SK-N-SH (cell line): ENCODE data around the gene CIB4. TPM values are rescaled to one million over a fixed set of nuclear protein-coding genes. Genes with fewer than 3 reads are reported as not detected.

Experiments used
- CTCF ChIA-PET: fragments of 300-600, 350-600 bp; formaldehyde crosslinking; extraction: SDS; loops from one replicate; lab custom pipeline; 2021; lab: Yijun Ruan, JAX
- POLR2A ChIA-PET: fragments of 350-600 bp; sonication (Branson Sonifier 250); formaldehyde crosslinking; extraction: SDS; loops from one replicate; lab custom pipeline; 2020; ENCODE audit warnings: antibody characterized with exemption, inconsistent platforms; lab: Yijun Ruan, JAX
- DNase-seq: peaks from one replicate; pipeline ENCODE4 v3.0.0; 2012
- H2AFZ ChIP-seq: fragments of 200-600 bp; sonication (generic); 2 replicates; pipeline ENCODE4 v1.8.1; 2016; ENCODE audit warnings: antibody characterized with exemption, mild to moderate bottlenecking, low read depth
- H3F3A ChIP-seq: fragments of 200-600 bp; sonication (generic); replicated peaks from 2 replicates; pipeline ENCODE3; 2016; ENCODE audit warnings: antibody characterized with exemption, mild to moderate bottlenecking; ENCODE audit not compliant: insufficient read depth
- H3K27ac ChIP-seq, 2 experiments: fragments of 200-500 bp in 1 of 2; fragments of 200-600 bp in 1 of 2; sonication (Bioruptor generic) in 1 of 2; sonication (generic), shearing (Covaris generic) in 1 of 2; 2 replicates each; pipeline versions ENCODE4 v1.5.1 to v1.6.1; 2014 to 2016; ENCODE audit warnings: low read depth in 2 of 2, inconsistent platforms in 1 of 2, low read length in 1 of 2, mild to moderate bottlenecking in 1 of 2, mixed read lengths in 1 of 2
- H3K27me3 ChIP-seq: fragments of 200-600 bp; sonication (generic), shearing (Covaris generic); 2 replicates; pipeline ENCODE4 v1.6.1; 2016; ENCODE audit warnings: mixed run types; ENCODE audit not compliant: insufficient read depth
- H3K36me3 ChIP-seq, 2 experiments: fragments of 200-500 bp in 1 of 2; fragments of 200-600 bp in 1 of 2; sonication (Bioruptor generic) in 1 of 2; sonication (generic) in 1 of 2; replicated peaks in 1 of 2; 2 replicates each; pipeline versions ENCODE3 to v1.5.1; 2014 to 2016; ENCODE audit warnings: low read length in 1 of 2, mild to moderate bottlenecking in 1 of 2; ENCODE audit not compliant: insufficient read depth in 2 of 2, control insufficient read depth in 1 of 2
- H3K4me1 ChIP-seq, 2 experiments: fragments of 200-500 bp in 1 of 2; fragments of 200-600 bp in 1 of 2; sonication (Bioruptor generic) in 1 of 2; sonication (generic), shearing (Covaris generic) in 1 of 2; 2 replicates each; pipeline versions ENCODE4 v1.5.1 to v1.6.1; 2014 to 2016; ENCODE audit warnings: low read depth in 1 of 2, low read length in 1 of 2, mixed run types in 1 of 2; ENCODE audit not compliant: insufficient read depth in 2 of 2, control insufficient read depth in 1 of 2
- H3K4me2 ChIP-seq: fragments of 200-600 bp; sonication (generic), shearing (Covaris generic); 2 replicates; pipeline ENCODE4 v1.6.1; 2017; ENCODE audit warnings: mixed run types
- H3K4me3 ChIP-seq, 2 experiments: fragments of 200-500 bp in 1 of 2; fragments of 200-600 bp in 1 of 2; sonication (Bioruptor generic) in 1 of 2; sonication (generic), shearing (Covaris generic) in 1 of 2; 2 replicates each; pipeline versions ENCODE4 v1.5.1 to v1.8.1; 2014 to 2016; ENCODE audit warnings: low read depth in 2 of 2, inconsistent platforms in 1 of 2, low read length in 1 of 2, mild to moderate bottlenecking in 1 of 2, mixed read lengths in 1 of 2, moderate library complexity in 1 of 2
- H3K79me2 ChIP-seq: fragments of 200-600 bp; sonication (generic); 2 replicates; pipeline ENCODE4 v1.8.1; 2017; ENCODE audit warnings: mild to moderate bottlenecking; ENCODE audit not compliant: insufficient read depth
- H3K9ac ChIP-seq: fragments of 200-600 bp; sonication (generic); 2 replicates; pipeline ENCODE4 v1.6.1; 2017; ENCODE audit warnings: mixed run types
- H3K9me2 ChIP-seq: fragments of 200-600 bp; sonication (generic); 2 replicates; pipeline ENCODE4 v1.6.1; 2017; ENCODE audit warnings: mixed run types
- H3K9me3 ChIP-seq: fragments of 200-600 bp; sonication (generic); 2 replicates; pipeline ENCODE4 v1.6.1; 2017; ENCODE audit warnings: mixed run types, mild to moderate bottlenecking, moderate library complexity
- H4K20me1 ChIP-seq: fragments of 200-600 bp; sonication (generic); 2 replicates; pipeline ENCODE4 v1.6.1; 2017; ENCODE audit warnings: mild to moderate bottlenecking, mixed run types; ENCODE audit not compliant: insufficient read depth
- CHD2 ChIP-seq: fragments of 150-350 bp; IDR thresholded peaks from 2 replicates; pipeline ENCODE4 v1.6.1; 2018; ENCODE audit warnings: low read length; ENCODE audit not compliant: partially characterized antibody
- CTCF ChIP-seq: fragments of 200-600 bp; sonication (generic); IDR thresholded peaks from 2 replicates; pipeline ENCODE4 v1.6.1; 2017; ENCODE audit warnings: antibody characterized with exemption, mild to moderate bottlenecking, moderate library complexity
- EZH2phosphoT487 ChIP-seq: fragments of 200-600 bp; sonication (generic); IDR thresholded peaks from 2 replicates; pipeline ENCODE4 v1.6.1; 2017; ENCODE audit warnings: low read depth, mixed run types, mild to moderate bottlenecking, antibody characterized with exemption, moderate library complexity, borderline replicate concordance
- FOSL2 ChIP-seq: IDR thresholded peaks from 2 replicates; pipeline ENCODE4 v1.4.0; 2012; ENCODE audit warnings: low read depth, mild to moderate bottlenecking, moderate library complexity, borderline replicate concordance
- FOXJ3 ChIP-seq: sonication (generic); formaldehyde crosslinking; IDR thresholded peaks from 2 replicates; pipeline ENCODE4 v1.5.1; 2020; ENCODE audit warnings: mild to moderate bottlenecking, missing genetic modification reagents
- GATA2 ChIP-seq: sonication (generic); formaldehyde crosslinking; IDR thresholded peaks from 2 replicates; pipeline ENCODE4 v1.5.0; 2020; ENCODE audit warnings: mild to moderate bottlenecking, missing genetic modification reagents
- JUND ChIP-seq: IDR thresholded peaks from 2 replicates; pipeline ENCODE4 v1.4.0; 2012
- MXI1 ChIP-seq: IDR thresholded peaks from 2 replicates; pipeline ENCODE4 v1.6.1; 2012; ENCODE audit warnings: mild to moderate bottlenecking, low read depth, low read length, improper control_type of control experiment
- NFIC ChIP-seq: IDR thresholded peaks from 2 replicates; pipeline ENCODE4 v1.4.0; 2012; ENCODE audit warnings: borderline replicate concordance
- PBX3 ChIP-seq: IDR thresholded peaks from 2 replicates; pipeline ENCODE4; 2012
- POLR2AphosphoS5 ChIP-seq: IDR thresholded peaks from 2 replicates; pipeline ENCODE4 v1.6.1; 2012; ENCODE audit warnings: low read depth, low read length
- REST ChIP-seq: IDR thresholded peaks from 2 replicates; pipeline ENCODE4 v1.6.1; 2012; ENCODE audit warnings: mild to moderate bottlenecking, low read depth, low read length, moderate library complexity
- RFX5 ChIP-seq: IDR thresholded peaks from 2 replicates; pipeline ENCODE4 v1.6.1; 2012; ENCODE audit warnings: mild to moderate bottlenecking, improper control_type of control experiment, low read length
- RXRA ChIP-seq: IDR thresholded peaks from 2 replicates; pipeline ENCODE4 v1.4.0; 2012; ENCODE audit warnings: low read depth, mild to moderate bottlenecking, borderline replicate concordance
- SIN3A ChIP-seq: IDR thresholded peaks from 2 replicates; pipeline ENCODE4 v1.6.1; 2012; ENCODE audit warnings: low read depth, mild to moderate bottlenecking, low read length, moderate library complexity, borderline replicate concordance
- TCF12 ChIP-seq: IDR thresholded peaks from 2 replicates; pipeline ENCODE4 v1.4.0; 2012
- YY1 ChIP-seq: IDR thresholded peaks from 2 replicates; pipeline ENCODE4 v1.4.0; 2012; ENCODE audit warnings: low read depth, mild to moderate bottlenecking
- WGBS: methylation state at CpG from one replicate; pipeline ENCODE4 v1.1.6; 2017; ENCODE audit warnings: low lambda C conversion rate; 5-methylcytosine and 5-hydroxymethylcytosine counted together
- polyA plus RNA-seq, 3 experiments: library from polyadenylated mRNA; depleted of rRNA; stranded (reverse); fragments of >200 nt; gene quantifications; 2 replicates each; pipeline ENCODE4 v1.2.3, GENCODE V29; 2012

CIB4 gene
- polyA plus RNA-seq, 1 of the 3 experiments (the other 2 are of a cell fraction), result not detected

GRCh38 chr2:26608557-26608956 lies 32.6 kb downstream of the CIB4 start:
- no peaks in the 10 kb centered on the region for H3F3A ChIP-seq
- no peaks in the 10 kb centered on the region for H4K20me1 ChIP-seq
- POLR2A ChIA-PET, result no interaction called here
- peaks cover 0 to 17% of the 10 kb centered on the region in 2 experiments; a peak in 1 of 4 replicates for H3K4me1 ChIP-seq
- no peak overlapping the region for H3K4me3 ChIP-seq
- peaks cover 41% of the 10 kb centered on the region for H3K27me3 ChIP-seq
- no peak overlapping the region for H2AFZ ChIP-seq
- H3K79me2 ChIP-seq, result no peaks in the 10 kb centered on the region
- no peak for DNase-seq
- H3K27ac ChIP-seq, result no peak overlapping the region
- no peak overlapping the region for H3K9ac ChIP-seq
- no peaks in the 10 kb centered on the region for H3K9me3 ChIP-seq
- H3K36me3 ChIP-seq, result no peaks in the 10 kb centered on the region
- H3K9me2 ChIP-seq, result no peaks in the 10 kb centered on the region
- WGBS, result 62% methylated on average over 5 of the region's 8 CpGs
- no peak for TF ChIP-seq PBX3
- no peak for TF ChIP-seq SIN3A
- no peak for TF ChIP-seq REST
- no peak for TF ChIP-seq CTCF
- no peak for TF ChIP-seq CHD2
- no peak for TF ChIP-seq MXI1
- TF ChIP-seq GATA2 (CRISPR knock-in tag), result no peak
- TF ChIP-seq JUND, result no peak
- TF ChIP-seq TCF12, result no peak
- TF ChIP-seq RXRA, result no peak
- CTCF ChIA-PET, result interaction anchor here (4.1 to 18.4 kb wide), 4 partner anchors 14 to 130 kb away, joined by 35 to 944 read pairs (median 52); partner anchors contain the start of gene KCNK3
- H3K4me2 ChIP-seq, result no peak overlapping the region

- no peaks in the 10 kb centered on the region for H3F3A ChIP-seq
- H3K36me3 ChIP-seq, result no peaks in the 10 kb centered on the region
- ChIA-PET CTCF (interaction anchor here (1.1 to 18.4 kb wide), 18 partner anchors 8 to 409 kb away, joined by 3 to 944 read pairs (median 30); partner anchors contain the start of gene KCNK3), POLR2A (no interaction called here)
- DNase-seq, result no peak
- H3K9ac ChIP-seq, result no peak overlapping the region
- no peaks in the 10 kb centered on the region for H3K9me3 ChIP-seq
- H3K4me2 ChIP-seq, result no peak overlapping the region
- WGBS, result 80% methylated on average over 3 of the region's 8 CpGs
- H3K9me2 ChIP-seq, result no peaks in the 10 kb centered on the region
- H4K20me1 ChIP-seq, result no peaks in the 10 kb centered on the region
- H3K79me2 ChIP-seq, result no peaks in the 10 kb centered on the region
- no peak overlapping the region for H2AFZ ChIP-seq
- peaks cover 0 to 8% of the 10 kb centered on the region in 2 experiments; a peak in 1 of 4 replicates for H3K4me1 ChIP-seq
- H3K27me3 ChIP-seq, result peaks cover 33% of the 10 kb centered on the region
- H3K4me3 ChIP-seq, result no peak overlapping the region
- H3K27ac ChIP-seq, result no peak overlapping the region
- TF ChIP-seq EZH2phosphoT487 (no peak), NFIC (no peak), REST (no peak), YY1 (no peak), RFX5 (no peak), JUND (no peak), POLR2AphosphoS5 (no peak), FOSL2 (no peak), FOXJ3 (no peak), RXRA (no peak), MXI1 (no peak)
Observed at GRCh38 chr2:26607698-26608097, 33.5 kb downstream of the CIB4 start.
